Heart left ventricle (tissue), 13 donors: ENCODE data around the gene FBXL17.

ENCODE experiments used
- POLR2A ChIP-seq, 2 donors: fragments of 450-650 bp; IDR thresholded peaks; one replicate each; pipeline ENCODE4 v1.6.1; 2017; ENCODE audit warnings: antibody characterized with exemption in 2 of 2, mild to moderate bottlenecking in 2 of 2, moderate library complexity in 2 of 2
- TF ChIP-seq, protein P1 (sequence below), 12 donors: fragments of 200-600 bp; sonication (generic) in 4 of 12; IDR thresholded peaks; one replicate each; pipeline versions ENCODE4 v1.5.0 to v1.8.0; 2018 to 2022; ENCODE audit warnings: antibody characterized with exemption in 12 of 12, mild to moderate bottlenecking in 5 of 12
- donor health status: ischemic (EF 13 %, LVEDD 7.1; RV severe dilation, severe dysfunction).
- donor health status: DM: no; HTN: yes; CAD: no.
- donor health status: DM: no; HTN: no; CAD: no.
- donor health status: ischemic (EF 25% LVEDD 6.9; RV normal size, moderate dysfunction).
- donor health status: ischemic (EF 25% LVEDD 5.7; RV mildly dilated, moderate dysfunction).
- donor health status: ischemic (EF 35%, LVEDD 5.7; RV mildly dilated, moderate dysfunction).
- donor health status: nonischemic (EF 11% LVEDD 7.7; RV severe dilation, severe dysfunction).
- donor health status: DM: yes; HTN: yes; CAD: no.
- donor health status: PGD.
- donor health status: ischemic (EF 29% LVEDD 5.4; RV normal size, mild dysfunction).
- donor health status: nonischemic (EF 23%, LVEDD 6.1; RV moderate dilation, normal function).

DNA sequence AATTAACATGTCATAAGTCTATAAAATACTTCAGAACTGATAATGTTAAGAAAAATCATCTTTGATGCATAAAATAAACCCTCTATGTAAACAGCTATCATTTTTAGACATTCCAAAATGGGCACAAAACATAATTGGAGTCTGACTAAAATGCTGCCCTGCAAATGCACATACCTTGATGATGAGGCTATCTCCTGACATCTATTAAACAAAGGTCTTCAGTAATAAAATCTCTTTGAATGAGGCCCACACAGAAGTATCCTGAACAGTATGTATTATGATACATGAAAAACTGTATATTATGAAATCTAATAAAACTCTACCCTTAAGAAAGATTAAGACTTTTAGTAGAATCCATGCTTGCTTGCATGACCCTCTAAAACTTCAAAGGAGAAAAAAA is 66.1 kb downstream of the FBXL17 start:
- TF ChIP-seq, protein P1, sequence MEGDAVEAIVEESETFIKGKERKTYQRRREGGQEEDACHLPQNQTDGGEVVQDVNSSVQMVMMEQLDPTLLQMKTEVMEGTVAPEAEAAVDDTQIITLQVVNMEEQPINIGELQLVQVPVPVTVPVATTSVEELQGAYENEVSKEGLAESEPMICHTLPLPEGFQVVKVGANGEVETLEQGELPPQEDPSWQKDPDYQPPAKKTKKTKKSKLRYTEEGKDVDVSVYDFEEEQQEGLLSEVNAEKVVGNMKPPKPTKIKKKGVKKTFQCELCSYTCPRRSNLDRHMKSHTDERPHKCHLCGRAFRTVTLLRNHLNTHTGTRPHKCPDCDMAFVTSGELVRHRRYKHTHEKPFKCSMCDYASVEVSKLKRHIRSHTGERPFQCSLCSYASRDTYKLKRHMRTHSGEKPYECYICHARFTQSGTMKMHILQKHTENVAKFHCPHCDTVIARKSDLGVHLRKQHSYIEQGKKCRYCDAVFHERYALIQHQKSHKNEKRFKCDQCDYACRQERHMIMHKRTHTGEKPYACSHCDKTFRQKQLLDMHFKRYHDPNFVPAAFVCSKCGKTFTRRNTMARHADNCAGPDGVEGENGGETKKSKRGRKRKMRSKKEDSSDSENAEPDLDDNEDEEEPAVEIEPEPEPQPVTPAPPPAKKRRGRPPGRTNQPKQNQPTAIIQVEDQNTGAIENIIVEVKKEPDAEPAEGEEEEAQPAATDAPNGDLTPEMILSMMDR (IDR thresholded peaks at IDR 0.05), result no peak
- TF ChIP-seq POLR2A (IDR thresholded peaks at IDR 0.05), result no peak
